ENCODE measurements around the gene DBNL. TPM values are rescaled to one million over a fixed set of nuclear protein-coding genes. Genes with fewer than 3 reads are reported as not detected.

DBNL gene
- total RNA-seq, 1 experiment from 2014 or later = 85.5 TPM

DNA sequence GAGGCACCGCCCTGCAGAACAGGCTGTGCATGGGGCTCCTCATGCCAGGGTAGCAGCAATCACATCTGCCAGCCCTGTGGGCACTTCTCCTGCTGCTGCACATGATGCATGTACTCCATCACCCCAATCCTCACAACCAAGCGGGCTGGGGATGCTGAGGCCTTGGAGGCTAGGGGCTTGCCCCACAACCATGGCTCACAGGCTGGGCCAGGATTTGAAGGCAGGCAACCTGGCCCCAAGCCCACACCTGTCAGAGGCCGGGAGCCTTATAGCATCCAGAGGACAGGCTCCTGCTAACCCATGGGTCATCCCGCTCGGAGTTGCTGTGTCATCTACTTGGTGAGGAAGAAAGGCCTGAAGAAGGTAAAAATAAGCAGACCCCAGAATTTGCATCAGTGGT, 35.6 kb downstream of the DBNL start:
- Histone ChIP-seq H3K4me3 (ENCODE audit: low read depth, low read length) (no peak overlapping the region), H3K9me3 (no peaks in the 10 kb centered on the region), H3K27me3 (replicated peaks; ENCODE audit: control insufficient read depth, insufficient read depth, low read length) (no peaks in the 10 kb centered on the region), H3K4me1 (no peaks in the 10 kb centered on the region), H3K36me3 (ENCODE audit: control insufficient read depth, insufficient read depth, low read length) (peaks cover 9% of the 10 kb centered on the region)
- Mint-ChIP-seq H3K4me1 (ENCODE audit: low read depth, unreplicated experiment) (no peaks in the 10 kb centered on the region), H3K36me3 (ENCODE audit: insufficient read depth, unreplicated experiment) (peaks cover 24% of the 10 kb centered on the region), H3K9me3 (ENCODE audit: unreplicated experiment) (no peaks in the 10 kb centered on the region), H3K27me3 (ENCODE audit: insufficient read depth, unreplicated experiment) (no peaks in the 10 kb centered on the region), H3K27ac (ENCODE audit: unreplicated experiment) (no peak overlapping the region), H3K4me3 (ENCODE audit: unreplicated experiment) (no peak overlapping the region)
- TF ChIP-seq, protein P1, sequence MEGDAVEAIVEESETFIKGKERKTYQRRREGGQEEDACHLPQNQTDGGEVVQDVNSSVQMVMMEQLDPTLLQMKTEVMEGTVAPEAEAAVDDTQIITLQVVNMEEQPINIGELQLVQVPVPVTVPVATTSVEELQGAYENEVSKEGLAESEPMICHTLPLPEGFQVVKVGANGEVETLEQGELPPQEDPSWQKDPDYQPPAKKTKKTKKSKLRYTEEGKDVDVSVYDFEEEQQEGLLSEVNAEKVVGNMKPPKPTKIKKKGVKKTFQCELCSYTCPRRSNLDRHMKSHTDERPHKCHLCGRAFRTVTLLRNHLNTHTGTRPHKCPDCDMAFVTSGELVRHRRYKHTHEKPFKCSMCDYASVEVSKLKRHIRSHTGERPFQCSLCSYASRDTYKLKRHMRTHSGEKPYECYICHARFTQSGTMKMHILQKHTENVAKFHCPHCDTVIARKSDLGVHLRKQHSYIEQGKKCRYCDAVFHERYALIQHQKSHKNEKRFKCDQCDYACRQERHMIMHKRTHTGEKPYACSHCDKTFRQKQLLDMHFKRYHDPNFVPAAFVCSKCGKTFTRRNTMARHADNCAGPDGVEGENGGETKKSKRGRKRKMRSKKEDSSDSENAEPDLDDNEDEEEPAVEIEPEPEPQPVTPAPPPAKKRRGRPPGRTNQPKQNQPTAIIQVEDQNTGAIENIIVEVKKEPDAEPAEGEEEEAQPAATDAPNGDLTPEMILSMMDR (IDR thresholded peaks at IDR 0.05; ENCODE audit: insufficient read depth in 1 of 2, low read depth in 1 of 2, low read length in 1 of 2, severe bottlenecking in 1 of 2, unreplicated experiment in 1 of 2) = no peak
- POLR2A ChIA-PET = no interaction called here
- BruUV-seq (replicated peaks) = no TSS peak
- no peak for DNase-seq
- CTCF ChIA-PET = no interaction called here
- intact Hi-C loops (cut with micrococcal nuclease; ENCODE audit: unreplicated experiment) = loop anchor here (5.0 kb wide), 2 partner anchors 63 to 122 kb away; partner anchors contain the start of gene YKT6

DNA sequence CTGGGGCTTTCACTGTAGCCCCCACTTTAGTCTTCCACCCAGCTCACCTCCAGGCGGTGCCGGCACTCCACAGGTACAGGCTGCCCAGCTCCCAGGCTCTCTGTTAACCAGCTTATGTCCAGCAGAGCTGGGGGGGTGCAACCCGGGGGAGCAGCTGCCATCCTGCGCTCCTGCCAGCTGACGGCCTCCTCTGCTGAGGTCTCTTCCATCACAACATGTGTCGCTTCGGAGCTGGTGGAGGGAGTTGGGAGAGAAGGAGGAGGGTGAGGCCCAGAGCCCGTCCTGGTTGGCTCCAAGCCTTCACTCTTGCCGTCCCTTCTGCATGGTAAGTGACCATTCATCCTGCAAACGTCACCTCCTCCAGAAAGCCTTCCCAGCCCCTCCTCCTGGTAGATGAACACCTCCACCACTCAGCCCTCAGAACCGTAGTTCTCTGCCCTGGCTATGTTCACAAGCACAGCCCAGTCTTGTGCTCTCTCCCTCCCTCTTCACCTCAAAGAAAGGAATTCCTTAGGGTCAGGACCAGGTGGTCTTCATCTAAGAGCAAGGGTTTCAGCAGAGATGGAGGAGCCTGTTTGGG, 36.3 kb downstream of the DBNL start:
- TF ChIP-seq, protein P1 (IDR thresholded peaks at IDR 0.05; ENCODE audit: insufficient read depth in 1 of 2, low read depth in 1 of 2, low read length in 1 of 2, severe bottlenecking in 1 of 2, unreplicated experiment in 1 of 2) = no peak
- no peak for DNase-seq
- H3K4me1 Mint-ChIP-seq (ENCODE audit: low read depth, unreplicated experiment) = no peaks in the 10 kb centered on the region
- Histone ChIP-seq H3K27me3 (replicated peaks; ENCODE audit: control insufficient read depth, insufficient read depth, low read length) (no peaks in the 10 kb centered on the region), H3K36me3 (ENCODE audit: control insufficient read depth, insufficient read depth, low read length) (peaks cover 9% of the 10 kb centered on the region), H3K4me1 (no peaks in the 10 kb centered on the region), H3K9me3 (no peaks in the 10 kb centered on the region), H3K4me3 (ENCODE audit: low read depth, low read length) (peak overlapping the region; percentile 75; the same call in 1 of the 2 replicates)
- H3K4me3 Mint-ChIP-seq (ENCODE audit: unreplicated experiment) = peak overlapping the region; percentile 78
- peak overlapping the region; percentile 86 for H3K27ac Mint-ChIP-seq (ENCODE audit: unreplicated experiment)
- intact Hi-C loops (cut with micrococcal nuclease; ENCODE audit: unreplicated experiment) = loop anchor here (5.0 kb wide), 2 partner anchors 63 to 122 kb away; partner anchors contain the start of gene YKT6
- H3K27me3 Mint-ChIP-seq (ENCODE audit: insufficient read depth, unreplicated experiment) = no peaks in the 10 kb centered on the region
- H3K9me3 Mint-ChIP-seq (ENCODE audit: unreplicated experiment) = no peaks in the 10 kb centered on the region
- H3K36me3 Mint-ChIP-seq (ENCODE audit: insufficient read depth, unreplicated experiment) = peaks cover 24% of the 10 kb centered on the region
- CTCF ChIA-PET = no interaction called here
- BruUV-seq (replicated peaks) = no TSS peak
- POLR2A ChIA-PET = no interaction called here

DNA sequence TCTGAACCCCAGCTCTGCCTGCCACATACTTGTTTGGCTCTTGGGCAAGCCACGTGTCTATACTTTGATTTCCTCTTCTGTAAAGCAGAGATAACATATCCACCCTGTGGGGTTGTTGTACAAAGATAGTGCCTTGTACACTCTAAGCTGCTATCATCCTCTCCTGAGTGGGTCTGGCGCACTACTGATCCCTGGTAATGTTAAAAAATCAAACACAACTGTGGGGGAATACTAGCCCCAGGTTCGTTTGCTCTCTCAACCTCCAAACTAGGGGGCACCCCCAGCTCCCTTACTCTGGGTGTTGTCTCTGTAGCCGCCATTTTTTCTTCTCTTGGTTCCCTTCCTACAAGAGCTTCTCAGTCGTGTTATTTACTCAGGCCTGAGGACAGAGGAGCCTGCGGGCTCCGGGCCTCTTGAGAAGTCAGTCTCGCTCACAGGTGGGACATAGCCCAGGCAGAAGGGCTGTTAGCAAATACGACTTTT, 36.8 kb downstream of the DBNL start:
- Mint-ChIP-seq H3K27ac (ENCODE audit: unreplicated experiment) (peak overlapping the region; percentile 86), H3K4me3 (ENCODE audit: unreplicated experiment) (peak overlapping the region; percentile 78), H3K4me1 (ENCODE audit: low read depth, unreplicated experiment) (no peaks in the 10 kb centered on the region), H3K36me3 (ENCODE audit: insufficient read depth, unreplicated experiment) (peaks cover 23% of the 10 kb centered on the region), H3K27me3 (ENCODE audit: insufficient read depth, unreplicated experiment) (no peaks in the 10 kb centered on the region), H3K9me3 (ENCODE audit: unreplicated experiment) (no peaks in the 10 kb centered on the region)
- no peaks in the 10 kb centered on the region for H3K9me3 ChIP-seq
- H3K4me3 ChIP-seq (ENCODE audit: low read depth, low read length) = peak overlapping the region; percentile 75
- H3K36me3 ChIP-seq (ENCODE audit: control insufficient read depth, insufficient read depth, low read length) = peaks cover 9% of the 10 kb centered on the region
- intact Hi-C loops (cut with micrococcal nuclease; ENCODE audit: unreplicated experiment) = loop anchor here (5.0 kb wide), 2 partner anchors 64 to 121 kb away; partner anchors contain the start of gene YKT6
- BruUV-seq (replicated peaks) = TSS peak; percentile 60
- ChIA-PET CTCF (no interaction called here), POLR2A (no interaction called here)
- no peaks in the 10 kb centered on the region for H3K4me1 ChIP-seq
- TF ChIP-seq, protein P1 (IDR thresholded peaks at IDR 0.05; ENCODE audit: insufficient read depth in 1 of 2, low read depth in 1 of 2, low read length in 1 of 2, severe bottlenecking in 1 of 2, unreplicated experiment in 1 of 2) = no peak
- no peaks in the 10 kb centered on the region for H3K27me3 ChIP-seq (replicated peaks; ENCODE audit: control insufficient read depth, insufficient read depth, low read length)
- no peak for DNase-seq
